ENCODE data around the gene SCRN1.

Gene SCRN1

DNA sequence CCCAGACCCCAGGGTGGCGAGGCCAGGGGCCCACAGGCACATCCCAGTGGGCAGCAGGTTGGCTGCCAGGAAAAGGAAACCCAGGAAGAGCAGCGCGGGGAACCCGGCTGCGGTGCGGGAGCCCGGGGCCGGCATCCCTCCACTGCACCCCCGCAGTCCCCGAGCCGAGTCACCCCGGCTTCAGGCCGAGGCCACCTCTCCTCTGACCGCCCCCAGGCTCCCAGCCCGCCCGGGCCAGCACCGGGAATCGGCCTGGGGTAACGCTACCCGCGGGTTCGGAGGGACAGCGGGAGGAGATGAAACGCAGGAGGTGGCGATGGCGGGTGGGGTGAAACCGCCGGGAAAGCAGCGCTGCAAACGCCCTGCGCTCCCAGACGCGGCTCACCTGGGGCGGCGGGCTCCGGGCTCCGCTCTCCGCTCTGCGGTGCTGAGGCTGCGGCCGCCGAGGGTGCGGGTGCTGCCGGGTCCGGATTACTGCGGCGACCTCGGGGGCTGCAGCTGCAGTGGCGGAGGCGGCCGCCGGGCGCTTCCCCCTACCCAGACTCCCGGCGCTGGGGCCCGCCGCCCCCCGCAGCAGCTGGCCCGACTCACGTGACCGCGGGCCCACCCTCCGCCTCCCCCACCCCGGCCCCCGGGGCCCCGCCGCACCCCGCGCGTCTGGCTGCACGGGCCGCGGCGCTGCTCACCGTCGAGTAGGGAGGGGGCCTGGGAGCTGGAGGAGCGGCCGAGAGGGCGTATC is at the start of gene SCRN1:
Gene SCRN1, minus strand, starts transcription at position 545 of the 739 bp plus-strand sequence. CDS start 20,734 bp downstream, outside the sequence.
- no peaks in the 10 kb centered on the region for H3K27me3 ChIP-seq (ENCODE audit: insufficient read depth, low read depth, severe bottlenecking)
- peaks cover 5% of the 10 kb centered on the region for H3K9me3 ChIP-seq (ENCODE audit: severe bottlenecking)
- no peak for TF ChIP-seq CTCF (IDR thresholded peaks at IDR 0.05; ENCODE audit: low read depth, low read length)
- DNase-seq = peak; percentile 76
- peak within 1 kb of the TSS; percentile 99 for H3K4me3 ChIP-seq (ENCODE audit: low read depth, low read length)
- peak within 1 kb of the TSS; percentile 88 for H3K27ac ChIP-seq
- peaks cover 7% of the 10 kb centered on the region for H3K36me3 ChIP-seq

DNA sequence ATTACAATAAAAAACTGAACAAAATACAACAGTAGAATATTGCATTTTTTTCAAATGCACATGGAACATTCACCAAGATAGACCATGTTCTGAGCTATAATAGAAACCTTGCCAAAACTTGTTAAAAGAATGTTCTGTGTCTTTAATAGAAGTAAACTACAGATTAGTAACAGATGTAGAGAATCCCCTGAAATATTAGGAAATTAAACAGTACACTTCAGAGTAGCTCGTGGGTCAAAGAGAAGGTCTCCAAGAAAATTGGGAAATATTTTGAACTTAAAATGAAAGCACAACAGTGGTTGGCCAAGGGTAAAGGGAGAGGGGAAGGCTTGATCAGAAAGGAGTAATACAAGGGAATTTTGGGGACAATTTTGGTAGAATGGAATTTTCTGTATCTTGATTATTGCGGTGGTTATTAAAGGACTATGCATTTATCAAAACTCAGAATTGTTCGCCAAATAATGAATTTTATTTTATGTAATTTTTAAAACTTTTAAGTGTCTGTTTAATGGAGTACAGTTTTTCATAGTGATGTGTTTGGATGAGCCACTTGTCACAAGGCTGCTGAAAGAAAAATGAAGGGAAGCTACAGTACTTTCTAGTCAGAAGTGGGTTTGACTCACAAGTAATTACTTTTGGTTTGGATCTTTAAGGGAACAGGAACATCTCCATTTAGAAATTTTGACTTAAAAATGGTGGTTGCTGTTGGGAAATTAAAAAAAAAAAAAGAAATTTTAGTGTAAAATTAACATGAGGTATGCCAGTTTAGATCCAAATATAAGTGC is 48.8 kb upstream of the SCRN1 start:
- H3K27me3 ChIP-seq (ENCODE audit: insufficient read depth, low read depth, severe bottlenecking) = no peaks in the 10 kb centered on the region
- H3K36me3 ChIP-seq = peaks cover 7% of the 10 kb centered on the region
- no peak for TF ChIP-seq CTCF (IDR thresholded peaks at IDR 0.05; ENCODE audit: low read depth, low read length)
- H3K27ac ChIP-seq = no peak overlapping the region
- no peak for DNase-seq
- H3K9me3 ChIP-seq (ENCODE audit: severe bottlenecking) = no peaks in the 10 kb centered on the region
- no peak overlapping the region for H3K4me3 ChIP-seq (ENCODE audit: low read depth, low read length)

DNA sequence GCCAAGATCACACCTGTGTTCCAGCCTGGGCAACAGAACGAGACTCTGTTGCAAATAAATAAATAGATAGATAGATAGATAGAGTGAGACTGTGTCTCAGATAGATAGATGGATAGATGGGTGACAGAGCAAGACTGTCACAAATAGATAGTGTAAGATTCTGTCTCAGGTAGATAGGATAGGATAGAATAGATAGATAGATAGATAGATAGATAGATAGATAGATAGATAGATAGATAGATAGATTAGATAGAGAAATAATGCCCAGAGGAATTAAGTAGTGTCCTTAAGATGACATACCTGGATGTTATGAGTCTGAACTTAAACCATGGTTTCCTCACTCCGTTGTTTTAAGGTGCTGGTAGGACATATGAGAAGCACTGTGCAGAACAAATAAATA is 46.6 kb upstream of the SCRN1 start:
- TF ChIP-seq CTCF (IDR thresholded peaks at IDR 0.05; ENCODE audit: low read depth, low read length) = no peak
- H3K27ac ChIP-seq = no peak overlapping the region
- no peak for DNase-seq
- no peaks in the 10 kb centered on the region for H3K9me3 ChIP-seq (ENCODE audit: severe bottlenecking)
- no peak overlapping the region for H3K4me3 ChIP-seq (ENCODE audit: low read depth, low read length)
- peaks cover 5% of the 10 kb centered on the region; the same call in 1 of the 2 replicates for H3K36me3 ChIP-seq
- no peaks in the 10 kb centered on the region for H3K27me3 ChIP-seq (ENCODE audit: insufficient read depth, low read depth, severe bottlenecking)

GRCh38 chr7:30034501-30034900 is 44.9 kb upstream of the SCRN1 start:
- H3K27ac ChIP-seq = no peak overlapping the region
- no peaks in the 10 kb centered on the region for H3K9me3 ChIP-seq (ENCODE audit: severe bottlenecking)
- H3K27me3 ChIP-seq (ENCODE audit: insufficient read depth, low read depth, severe bottlenecking) = no peaks in the 10 kb centered on the region
- DNase-seq = no peak
- no peak overlapping the region for H3K4me3 ChIP-seq (ENCODE audit: low read depth, low read length)
- H3K36me3 ChIP-seq = peaks cover 5% of the 10 kb centered on the region; the same call in 1 of the 2 replicates
- TF ChIP-seq CTCF (IDR thresholded peaks at IDR 0.05; ENCODE audit: low read depth, low read length) = no peak

GRCh38 chr7:30032310-30033125 is 42.9 kb upstream of the SCRN1 start:
- Histone ChIP-seq H3K36me3 (peaks cover 5% of the 10 kb centered on the region; the same call in 1 of the 2 replicates), H3K9me3 (ENCODE audit: severe bottlenecking) (no peaks in the 10 kb centered on the region), H3K27ac (no peak overlapping the region), H3K27me3 (ENCODE audit: insufficient read depth, low read depth, severe bottlenecking) (no peaks in the 10 kb centered on the region), H3K4me3 (ENCODE audit: low read depth, low read length) (no peak overlapping the region)
- TF ChIP-seq CTCF (IDR thresholded peaks at IDR 0.05; ENCODE audit: low read depth, low read length) = no peak
- no peak for DNase-seq

Measured in WERI-Rb-1 (cell line).